DOHH2 (cell line): ENCODE measurements around the gene NDFIP1.

Experiments
- H3F3A ChIP-seq: fragments of 200-600 bp; sonication (generic), shearing (Covaris generic); 2 replicates; pipeline ENCODE4 v1.6.0; 2016; ENCODE audit warnings: antibody characterized with exemption, mild to moderate bottlenecking; ENCODE audit not compliant: control insufficient read depth, insufficient read depth
- H3K27ac ChIP-seq: fragments of 200-600 bp; sonication (generic); 2 replicates; pipeline ENCODE4 v1.5.1; 2014; ENCODE audit warnings: low read depth, mild to moderate bottlenecking, low read length, moderate library complexity
- H3K27me3 ChIP-seq: fragments of 200-600 bp; sonication (generic); 2 replicates; pipeline ENCODE4 v1.6.1; 2014; ENCODE audit warnings: mild to moderate bottlenecking, low read length, mixed read lengths; ENCODE audit not compliant: control insufficient read depth
- H3K36me3 ChIP-seq: fragments of 200-600 bp; sonication (generic); 2 replicates; pipeline ENCODE4 v1.6.1; 2014; ENCODE audit warnings: mild to moderate bottlenecking, low read length, moderate library complexity, mixed read lengths; ENCODE audit not compliant: control insufficient read depth
- H3K4me1 ChIP-seq: fragments of 200-600 bp; sonication (generic); 2 replicates; pipeline ENCODE4 v1.6.1; 2014; ENCODE audit warnings: mild to moderate bottlenecking, low read length, mixed read lengths; ENCODE audit not compliant: control insufficient read depth
- H3K4me2 ChIP-seq: fragments of 200-600 bp; sonication (generic); 2 replicates; pipeline ENCODE4 v1.6.0; 2014; ENCODE audit warnings: mild to moderate bottlenecking, low read length, moderate library complexity
- H3K4me3 ChIP-seq: fragments of 200-600 bp; sonication (generic); 2 replicates; pipeline ENCODE4 v1.5.1; 2014; ENCODE audit warnings: mild to moderate bottlenecking, low read length, mixed read lengths
- H3K79me2 ChIP-seq: fragments of 200-600 bp; sonication (generic); 2 replicates; pipeline ENCODE4 v1.6.1; 2014; ENCODE audit warnings: mild to moderate bottlenecking, low read length, mixed read lengths; ENCODE audit not compliant: control insufficient read depth
- H3K9me2 ChIP-seq: fragments of 200-600 bp; sonication (generic); replicated peaks from 2 replicates; pipeline ENCODE4 v1.6.1; 2014; ENCODE audit warnings: mild to moderate bottlenecking, low read length, mixed read lengths; ENCODE audit not compliant: control insufficient read depth
- H3K9me3 ChIP-seq: fragments of 200-600 bp; sonication (generic); 2 replicates; pipeline ENCODE4 v1.6.1; 2014; ENCODE audit warnings: antibody characterized with exemption, low read length, mixed read lengths; ENCODE audit not compliant: control insufficient read depth, insufficient read depth
- H4K20me1 ChIP-seq: fragments of 200-600 bp; sonication (generic); 2 replicates; pipeline ENCODE4 v1.6.0; 2014; ENCODE audit warnings: low read depth, mild to moderate bottlenecking, antibody characterized with exemption, low read length, moderate library complexity; ENCODE audit not compliant: control insufficient read depth, insufficient read depth
- EZH2phosphoT487 ChIP-seq: fragments of 200-600 bp; sonication (generic); IDR thresholded peaks from 2 replicates; pipeline ENCODE4 v1.6.1; 2017; ENCODE audit warnings: borderline replicate concordance, mild to moderate bottlenecking, antibody characterized with exemption, low read length, moderate library complexity, mixed read lengths
- TF ChIP-seq, protein P1 (sequence below): fragments of 200-600 bp; sonication (generic); IDR thresholded peaks from one replicate; pipeline ENCODE4 v1.5.1; 2014; ENCODE audit warnings: antibody characterized with exemption, mild to moderate bottlenecking, low read depth, low read length; ENCODE audit not compliant: poor library complexity, severe bottlenecking

NDFIP1 gene

DNA sequence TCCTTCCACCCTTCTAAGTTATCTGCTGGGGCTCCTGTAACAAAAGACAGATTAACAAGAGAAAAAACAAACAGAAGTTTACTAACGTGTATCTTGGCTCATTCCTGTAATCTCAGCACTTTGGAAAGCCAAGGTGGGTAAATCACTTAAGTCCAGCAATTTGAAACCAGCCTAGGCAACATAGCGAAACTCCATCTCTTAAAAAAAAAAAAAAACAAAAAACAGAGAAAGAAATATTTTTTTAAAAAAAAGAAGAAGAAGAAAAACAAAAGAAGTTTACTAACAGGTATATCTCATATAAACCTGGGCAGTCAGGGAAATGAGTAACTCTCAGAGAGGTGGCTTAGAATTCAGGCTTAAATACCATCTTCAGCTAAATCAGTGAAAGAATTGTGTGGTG, 10.3 kb upstream of the NDFIP1 start:
- Histone ChIP-seq H3K4me3 (no peak overlapping the region), H3K79me2 (no peaks in the 10 kb centered on the region), H3K36me3 (no peaks in the 10 kb centered on the region), H3K27ac (no peak overlapping the region), H3K4me1 (peaks cover 7% of the 10 kb centered on the region; the same call in 1 of the 2 replicates), H4K20me1 (no peaks in the 10 kb centered on the region), H3K9me3 (no peaks in the 10 kb centered on the region), H3K4me2 (no peak overlapping the region), H3K9me2 (no peaks in the 10 kb centered on the region), H3F3A (no peaks in the 10 kb centered on the region), H3K27me3 (peaks cover 11% of the 10 kb centered on the region)
- TF ChIP-seq, protein P1, sequence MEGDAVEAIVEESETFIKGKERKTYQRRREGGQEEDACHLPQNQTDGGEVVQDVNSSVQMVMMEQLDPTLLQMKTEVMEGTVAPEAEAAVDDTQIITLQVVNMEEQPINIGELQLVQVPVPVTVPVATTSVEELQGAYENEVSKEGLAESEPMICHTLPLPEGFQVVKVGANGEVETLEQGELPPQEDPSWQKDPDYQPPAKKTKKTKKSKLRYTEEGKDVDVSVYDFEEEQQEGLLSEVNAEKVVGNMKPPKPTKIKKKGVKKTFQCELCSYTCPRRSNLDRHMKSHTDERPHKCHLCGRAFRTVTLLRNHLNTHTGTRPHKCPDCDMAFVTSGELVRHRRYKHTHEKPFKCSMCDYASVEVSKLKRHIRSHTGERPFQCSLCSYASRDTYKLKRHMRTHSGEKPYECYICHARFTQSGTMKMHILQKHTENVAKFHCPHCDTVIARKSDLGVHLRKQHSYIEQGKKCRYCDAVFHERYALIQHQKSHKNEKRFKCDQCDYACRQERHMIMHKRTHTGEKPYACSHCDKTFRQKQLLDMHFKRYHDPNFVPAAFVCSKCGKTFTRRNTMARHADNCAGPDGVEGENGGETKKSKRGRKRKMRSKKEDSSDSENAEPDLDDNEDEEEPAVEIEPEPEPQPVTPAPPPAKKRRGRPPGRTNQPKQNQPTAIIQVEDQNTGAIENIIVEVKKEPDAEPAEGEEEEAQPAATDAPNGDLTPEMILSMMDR, result no peak
- no peak for TF ChIP-seq EZH2phosphoT487

DNA sequence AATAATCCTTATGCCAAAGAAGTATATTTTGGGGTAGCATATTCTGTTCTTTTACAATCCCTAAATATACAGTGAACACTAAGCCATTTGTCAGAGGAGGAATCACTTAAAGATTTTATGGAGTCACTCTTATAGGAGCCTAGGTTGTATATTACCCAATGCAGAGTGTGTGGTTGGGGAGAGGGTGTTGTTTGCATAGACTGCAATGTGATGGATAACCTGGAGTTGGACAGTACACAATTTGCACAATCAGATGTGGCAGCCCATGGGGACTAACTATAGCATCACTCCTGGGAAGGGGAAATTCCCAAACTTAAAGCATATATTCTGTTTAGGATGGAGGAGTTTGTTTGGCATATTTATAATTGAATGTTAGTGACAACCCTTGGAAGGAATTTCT, 9.6 kb upstream of the NDFIP1 start:
- Histone ChIP-seq H3K36me3 (no peaks in the 10 kb centered on the region), H4K20me1 (no peaks in the 10 kb centered on the region), H3K4me2 (no peak overlapping the region), H3K4me3 (no peak overlapping the region), H3K9me3 (no peaks in the 10 kb centered on the region), H3K4me1 (peaks cover 7% of the 10 kb centered on the region; the same call in 1 of the 2 replicates), H3K9me2 (no peaks in the 10 kb centered on the region), H3K27ac (no peak overlapping the region), H3F3A (no peaks in the 10 kb centered on the region), H3K79me2 (no peaks in the 10 kb centered on the region), H3K27me3 (peaks cover 11% of the 10 kb centered on the region)
- TF ChIP-seq EZH2phosphoT487, result no peak
- TF ChIP-seq, protein P1, result no peak

DNA sequence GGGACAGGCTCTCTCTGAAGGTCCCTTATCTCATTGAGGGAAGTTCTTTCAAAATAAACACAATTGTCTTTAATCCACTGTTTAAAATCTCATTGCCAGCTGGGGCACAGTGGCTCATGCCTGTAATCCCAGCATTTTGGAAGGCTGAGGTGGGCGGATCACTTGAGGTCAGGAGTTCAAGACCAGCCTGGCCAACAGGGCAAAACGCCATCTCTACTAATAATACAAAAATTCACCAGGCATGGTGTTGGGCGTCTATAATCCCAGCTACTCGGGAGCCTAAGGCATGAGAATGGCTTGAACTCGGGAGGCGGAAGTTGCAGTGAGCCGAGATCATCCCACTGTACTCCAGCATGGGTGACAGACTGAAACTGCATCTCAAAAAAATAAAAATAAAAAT, 8.3 kb upstream of the NDFIP1 start:
- no peak overlapping the region for H3K27ac ChIP-seq
- no peaks in the 10 kb centered on the region for H3K36me3 ChIP-seq
- no peaks in the 10 kb centered on the region for H3F3A ChIP-seq
- H3K4me3 ChIP-seq, result no peak overlapping the region
- no peak overlapping the region for H3K4me2 ChIP-seq
- no peak for TF ChIP-seq EZH2phosphoT487
- TF ChIP-seq, protein P1, result no peak
- no peaks in the 10 kb centered on the region for H3K9me2 ChIP-seq
- H3K9me3 ChIP-seq, result no peaks in the 10 kb centered on the region
- no peaks in the 10 kb centered on the region for H4K20me1 ChIP-seq
- H3K27me3 ChIP-seq, result peaks cover 11% of the 10 kb centered on the region
- H3K4me1 ChIP-seq, result peaks cover 13% of the 10 kb centered on the region
- H3K79me2 ChIP-seq, result no peaks in the 10 kb centered on the region
